GM23338 (cell line): ENCODE data around the gene DNAAF8. TPM values are rescaled to one million over a fixed set of nuclear protein-coding genes. Genes with fewer than 3 reads are reported as not detected.
"Not testable (repeated sequence)": the region's sequence is repeated elsewhere in the genome, so short reads cannot be mapped to it uniquely, and the experiment has no call there.

ENCODE experiments used
- ATAC-seq: fragments of 200-7000 bp; cut with Tn5 transposase; 3 replicates; pipeline ENCODE4 v1.9.1; 2020
- DNase-seq: peaks from one replicate; pipeline ENCODE4 v3.0.0-alpha.2; 2015; ENCODE audit warnings: low spot score
- H2AFZ ChIP-seq: fragments of 200-600 bp; sonication (generic); 2 replicates; pipeline ENCODE4 v1.8.0; 2016; ENCODE audit warnings: antibody characterized with exemption, mild to moderate bottlenecking, moderate library complexity
- H3F3A ChIP-seq: fragments of 200-600 bp; sonication (generic); replicated peaks from 2 replicates; pipeline ENCODE4 v1.8.0; 2017; ENCODE audit warnings: antibody characterized with exemption, mixed run types, low read depth
- H3K27ac ChIP-seq: fragments of 200-600 bp; sonication (generic); 2 replicates; pipeline ENCODE4 v1.6.1; 2016; ENCODE audit warnings: low read depth
- H3K27me3 ChIP-seq: fragments of 200-600 bp; sonication (generic); 2 replicates; pipeline ENCODE4 v1.8.0; 2016; ENCODE audit warnings: mild to moderate bottlenecking, mixed run types, moderate library complexity; ENCODE audit not compliant: insufficient read depth
- H3K36me3 ChIP-seq: fragments of 200-600 bp; sonication (generic); 2 replicates; pipeline ENCODE4 v1.8.0; 2016; ENCODE audit warnings: mild to moderate bottlenecking; ENCODE audit not compliant: insufficient read depth
- H3K4me1 ChIP-seq: fragments of 200-600 bp; sonication (generic); 2 replicates; pipeline ENCODE4 v1.8.0; 2016; ENCODE audit warnings: mild to moderate bottlenecking, moderate library complexity; ENCODE audit not compliant: insufficient read depth
- H3K4me2 ChIP-seq: fragments of 200-600 bp; sonication (generic); 2 replicates; pipeline ENCODE4 v1.7.1; 2017; ENCODE audit warnings: mixed run types
- H3K4me3 ChIP-seq: fragments of 200-600 bp; sonication (generic); 2 replicates; pipeline ENCODE4 v1.6.1; 2016; ENCODE audit warnings: mixed run types
- H3K79me2 ChIP-seq: fragments of 200-600 bp; sonication (generic); replicated peaks from 2 replicates; pipeline ENCODE4 v1.8.0; 2017; ENCODE audit warnings: mild to moderate bottlenecking; ENCODE audit not compliant: insufficient read depth
- H3K9me2 ChIP-seq: fragments of 200-600 bp; sonication (generic); 2 replicates; pipeline ENCODE4 v1.8.0; 2017; ENCODE audit not compliant: insufficient read depth
- H4K20me1 ChIP-seq: fragments of 200-600 bp; sonication (generic); replicated peaks from 2 replicates; pipeline ENCODE4 v1.8.0; 2017; ENCODE audit warnings: mild to moderate bottlenecking; ENCODE audit not compliant: insufficient read depth
- H3K27ac Mint-ChIP-seq: 2 replicates; pipeline ENCODE4 v1.8.0; 2020; ENCODE audit warnings: inconsistent platforms, mild to moderate bottlenecking, moderate library complexity, mixed read lengths
- H3K27me3 Mint-ChIP-seq: 3 replicates; pipeline ENCODE4 v1.8.0; 2022; ENCODE audit warnings: low read depth, mild to moderate bottlenecking, moderate library complexity, mixed read lengths, inconsistent platforms; ENCODE audit not compliant: insufficient read depth, poor library complexity
- H3K36me3 Mint-ChIP-seq: 3 replicates; pipeline ENCODE4 v1.8.0; 2021; ENCODE audit warnings: low read depth, mild to moderate bottlenecking, inconsistent platforms, moderate library complexity, mixed read lengths
- H3K4me1 Mint-ChIP-seq: 3 replicates; pipeline ENCODE4 v1.8.0; 2020; ENCODE audit warnings: mild to moderate bottlenecking, inconsistent platforms, mixed read lengths
- H3K4me3 Mint-ChIP-seq: 3 replicates; pipeline ENCODE4 v1.8.0; 2021; ENCODE audit warnings: moderate library complexity, mild to moderate bottlenecking, inconsistent platforms, mixed read lengths
- H3K9me3 Mint-ChIP-seq: 3 replicates; pipeline ENCODE4 v1.8.0; 2020; ENCODE audit warnings: moderate library complexity, mild to moderate bottlenecking, inconsistent platforms, mixed read lengths
- EZH2 ChIP-seq: fragments of 200-600 bp; sonication (generic); IDR thresholded peaks from one replicate; pipeline ENCODE4 v1.8.0; 2017; ENCODE audit warnings: antibody characterized with exemption, mild to moderate bottlenecking, low read depth; ENCODE audit not compliant: unreplicated experiment
- polyA plus RNA-seq: library from polyadenylated mRNA; unstranded; fragments of >200 nt; fragmentation: Nextera tagmentation; extraction: Ambion mirVana; gene quantifications from 2 replicates; pipeline ENCODE4 v1.2.1, GENCODE V29; 2016
- total RNA-seq: library from RNA; depleted of rRNA; stranded (reverse); fragments of >200 nt; shearing (Covaris generic); gene quantifications from 2 replicates; pipeline ENCODE4 v1.2.3, GENCODE V29; 2014
- TF ChIP-seq, protein P1 (sequence below), 2 experiments: fragments of 200-600 bp in 1 of 2; sonication (generic) in 1 of 2; conservative IDR thresholded peaks; 2 replicates each; pipeline versions ENCODE4 v1.5.1 to v1.6.1; 2016 to 2017; ENCODE audit warnings: antibody characterized with exemption in 2 of 2, low read depth in 2 of 2, mild to moderate bottlenecking in 2 of 2, moderate library complexity in 1 of 2
- TF ChIP-seq, protein P2 (sequence below): fragments of 250-450 bp; sonication (Bioruptor Pico); IDR thresholded peaks from 2 replicates; pipeline ENCODE4 v1.5.0; 2020; ENCODE audit warnings: mild to moderate bottlenecking, moderate library complexity

The DNAAF8 gene
- total and polyA plus RNA-seq, 2 experiments from 2014 or later: 0.34 to 1.3 TPM

DNA sequence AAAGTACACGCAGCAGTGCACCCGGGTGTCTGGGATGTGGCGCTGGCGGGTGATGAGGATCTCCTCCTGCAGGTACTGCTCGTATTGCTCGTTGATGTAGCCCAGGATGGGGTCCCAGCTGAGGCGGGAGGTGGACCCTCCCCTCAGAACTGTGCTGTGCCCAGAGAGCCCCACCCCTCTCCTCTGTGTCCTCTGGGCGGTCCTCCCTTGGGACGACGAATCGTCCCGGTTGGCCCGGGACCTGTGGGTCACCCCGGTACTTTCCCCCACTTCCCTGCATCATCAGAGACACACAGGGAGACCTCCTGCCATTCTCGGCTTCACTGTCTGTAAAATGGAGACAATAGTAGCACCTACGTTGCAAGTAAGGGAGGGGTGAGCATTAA, 49.6 kb downstream of the DNAAF8 start (continued):
- TF ChIP-seq, protein P1, sequence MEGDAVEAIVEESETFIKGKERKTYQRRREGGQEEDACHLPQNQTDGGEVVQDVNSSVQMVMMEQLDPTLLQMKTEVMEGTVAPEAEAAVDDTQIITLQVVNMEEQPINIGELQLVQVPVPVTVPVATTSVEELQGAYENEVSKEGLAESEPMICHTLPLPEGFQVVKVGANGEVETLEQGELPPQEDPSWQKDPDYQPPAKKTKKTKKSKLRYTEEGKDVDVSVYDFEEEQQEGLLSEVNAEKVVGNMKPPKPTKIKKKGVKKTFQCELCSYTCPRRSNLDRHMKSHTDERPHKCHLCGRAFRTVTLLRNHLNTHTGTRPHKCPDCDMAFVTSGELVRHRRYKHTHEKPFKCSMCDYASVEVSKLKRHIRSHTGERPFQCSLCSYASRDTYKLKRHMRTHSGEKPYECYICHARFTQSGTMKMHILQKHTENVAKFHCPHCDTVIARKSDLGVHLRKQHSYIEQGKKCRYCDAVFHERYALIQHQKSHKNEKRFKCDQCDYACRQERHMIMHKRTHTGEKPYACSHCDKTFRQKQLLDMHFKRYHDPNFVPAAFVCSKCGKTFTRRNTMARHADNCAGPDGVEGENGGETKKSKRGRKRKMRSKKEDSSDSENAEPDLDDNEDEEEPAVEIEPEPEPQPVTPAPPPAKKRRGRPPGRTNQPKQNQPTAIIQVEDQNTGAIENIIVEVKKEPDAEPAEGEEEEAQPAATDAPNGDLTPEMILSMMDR (conservative IDR thresholded peaks at IDR 0.05; ENCODE audit: low read depth in 2 of 2): no peak
- TF ChIP-seq EZH2: no peak
- TF ChIP-seq, protein P2, sequence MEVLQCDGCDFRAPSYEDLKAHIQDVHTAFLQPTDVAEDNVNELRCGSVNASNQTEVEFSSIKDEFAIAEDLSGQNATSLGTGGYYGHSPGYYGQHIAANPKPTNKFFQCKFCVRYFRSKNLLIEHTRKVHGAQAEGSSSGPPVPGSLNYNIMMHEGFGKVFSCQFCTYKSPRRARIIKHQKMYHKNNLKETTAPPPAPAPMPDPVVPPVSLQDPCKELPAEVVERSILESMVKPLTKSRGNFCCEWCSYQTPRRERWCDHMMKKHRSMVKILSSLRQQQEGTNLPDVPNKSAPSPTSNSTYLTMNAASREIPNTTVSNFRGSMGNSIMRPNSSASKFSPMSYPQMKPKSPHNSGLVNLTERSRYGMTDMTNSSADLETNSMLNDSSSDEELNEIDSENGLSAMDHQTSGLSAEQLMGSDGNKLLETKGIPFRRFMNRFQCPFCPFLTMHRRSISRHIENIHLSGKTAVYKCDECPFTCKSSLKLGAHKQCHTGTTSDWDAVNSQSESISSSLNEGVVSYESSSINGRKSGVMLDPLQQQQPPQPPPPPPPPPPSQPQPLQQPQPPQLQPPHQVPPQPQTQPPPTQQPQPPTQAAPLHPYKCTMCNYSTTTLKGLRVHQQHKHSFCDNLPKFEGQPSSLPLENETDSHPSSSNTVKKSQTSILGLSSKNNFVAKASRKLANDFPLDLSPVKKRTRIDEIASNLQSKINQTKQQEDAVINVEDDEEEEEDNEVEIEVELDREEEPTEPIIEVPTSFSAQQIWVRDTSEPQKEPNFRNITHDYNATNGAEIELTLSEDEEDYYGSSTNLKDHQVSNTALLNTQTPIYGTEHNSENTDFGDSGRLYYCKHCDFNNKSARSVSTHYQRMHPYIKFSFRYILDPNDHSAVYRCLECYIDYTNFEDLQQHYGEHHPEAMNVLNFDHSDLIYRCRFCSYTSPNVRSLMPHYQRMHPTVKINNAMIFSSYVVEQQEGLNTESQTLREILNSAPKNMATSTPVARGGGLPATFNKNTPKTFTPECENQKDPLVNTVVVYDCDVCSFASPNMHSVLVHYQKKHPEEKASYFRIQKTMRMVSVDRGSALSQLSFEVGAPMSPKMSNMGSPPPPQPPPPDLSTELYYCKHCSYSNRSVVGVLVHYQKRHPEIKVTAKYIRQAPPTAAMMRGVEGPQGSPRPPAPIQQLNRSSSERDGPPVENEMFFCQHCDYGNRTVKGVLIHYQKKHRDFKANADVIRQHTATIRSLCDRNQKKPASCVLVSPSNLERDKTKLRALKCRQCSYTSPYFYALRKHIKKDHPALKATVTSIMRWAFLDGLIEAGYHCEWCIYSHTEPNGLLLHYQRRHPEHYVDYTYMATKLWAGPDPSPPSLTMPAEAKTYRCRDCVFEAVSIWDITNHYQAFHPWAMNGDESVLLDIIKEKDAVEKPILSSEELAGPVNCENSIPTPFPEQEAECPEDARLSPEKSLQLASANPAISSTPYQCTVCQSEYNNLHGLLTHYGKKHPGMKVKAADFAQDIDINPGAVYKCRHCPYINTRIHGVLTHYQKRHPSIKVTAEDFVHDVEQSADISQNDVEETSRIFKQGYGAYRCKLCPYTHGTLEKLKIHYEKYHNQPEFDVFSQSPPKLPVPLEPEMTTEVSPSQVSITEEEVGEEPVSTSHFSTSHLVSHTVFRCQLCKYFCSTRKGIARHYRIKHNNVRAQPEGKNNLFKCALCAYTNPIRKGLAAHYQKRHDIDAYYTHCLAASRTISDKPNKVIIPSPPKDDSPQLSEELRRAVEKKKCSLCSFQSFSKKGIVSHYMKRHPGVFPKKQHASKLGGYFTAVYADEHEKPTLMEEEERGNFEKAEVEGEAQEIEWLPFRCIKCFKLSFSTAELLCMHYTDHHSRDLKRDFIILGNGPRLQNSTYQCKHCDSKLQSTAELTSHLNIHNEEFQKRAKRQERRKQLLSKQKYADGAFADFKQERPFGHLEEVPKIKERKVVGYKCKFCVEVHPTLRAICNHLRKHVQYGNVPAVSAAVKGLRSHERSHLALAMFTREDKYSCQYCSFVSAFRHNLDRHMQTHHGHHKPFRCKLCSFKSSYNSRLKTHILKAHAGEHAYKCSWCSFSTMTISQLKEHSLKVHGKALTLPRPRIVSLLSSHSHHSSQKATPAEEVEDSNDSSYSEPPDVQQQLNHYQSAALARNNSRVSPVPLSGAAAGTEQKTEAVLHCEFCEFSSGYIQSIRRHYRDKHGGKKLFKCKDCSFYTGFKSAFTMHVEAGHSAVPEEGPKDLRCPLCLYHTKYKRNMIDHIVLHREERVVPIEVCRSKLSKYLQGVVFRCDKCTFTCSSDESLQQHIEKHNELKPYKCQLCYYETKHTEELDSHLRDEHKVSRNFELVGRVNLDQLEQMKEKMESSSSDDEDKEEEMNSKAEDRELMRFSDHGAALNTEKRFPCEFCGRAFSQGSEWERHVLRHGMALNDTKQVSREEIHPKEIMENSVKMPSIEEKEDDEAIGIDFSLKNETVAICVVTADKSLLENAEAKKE (CRISPR knock-in tag): no peak

DNA sequence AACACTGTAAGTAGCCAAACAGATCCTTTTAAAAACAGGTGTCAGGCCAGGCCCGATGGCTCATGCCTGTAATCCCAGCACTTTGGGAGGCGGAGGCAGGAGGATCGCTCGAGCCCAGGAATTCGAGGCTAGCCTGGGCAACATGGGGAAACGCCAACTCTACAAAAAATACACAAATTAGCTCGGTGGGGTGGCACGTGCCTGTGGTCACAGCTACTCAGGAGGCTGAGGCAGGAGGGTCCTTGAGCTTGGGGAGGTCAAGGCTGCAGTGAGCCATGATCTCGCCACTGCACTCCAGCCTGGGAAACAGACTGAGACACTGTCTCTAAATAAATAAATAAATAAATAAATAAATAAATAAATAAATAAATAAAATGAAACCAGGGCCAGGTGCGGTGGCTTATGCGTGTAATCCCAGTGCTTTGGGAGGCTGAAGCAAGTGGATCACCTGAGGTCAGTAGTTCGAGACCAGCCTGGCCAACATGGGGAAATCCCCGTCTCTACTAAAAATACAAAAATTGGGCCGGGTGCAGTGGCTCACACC, 50.2 kb downstream of the DNAAF8 start:
- H3K4me1 Mint-ChIP-seq: peaks cover 13% of the 10 kb centered on the region

More for the DNA sequence above, 50.2 kb downstream of the DNAAF8 start:
- peak overlapping the region; percentile 83; the same call in 1 of the 2 replicates for H2AFZ ChIP-seq
- not testable (repeated sequence) for H3K36me3 ChIP-seq, H3K9me3 Mint-ChIP-seq, H3F3A ChIP-seq, DNase-seq, ATAC-seq, H4K20me1 ChIP-seq, H3K9me2 ChIP-seq, H3K4me3 ChIP-seq, H3K4me3 Mint-ChIP-seq, H3K27ac Mint-ChIP-seq, H3K4me2 ChIP-seq, H3K27me3 ChIP-seq, H3K27ac ChIP-seq, H3K79me2 ChIP-seq
- peaks cover 12% of the 10 kb centered on the region; the same call in 1 of the 2 replicates for H3K4me1 ChIP-seq
- peaks cover 19% of the 10 kb centered on the region for H3K36me3 Mint-ChIP-seq
- H3K27me3 Mint-ChIP-seq: peaks cover 29% of the 10 kb centered on the region
